ENCODE measurements around the gene NAB1. TPM values are rescaled to one million over a fixed set of nuclear protein-coding genes. Genes with fewer than 3 reads are reported as not detected.

The NAB1 gene
- total RNA-seq, 2 donors from 2014 or later, result 35.6 to 44.7 TPM

- Mint-ChIP-seq H3K9me3 (peaks cover 5% of the 10 kb centered on the region), H3K27me3 (peaks cover 4% of the 10 kb centered on the region), H3K36me3 (ENCODE audit: low read depth) (peaks cover 4% of the 10 kb centered on the region), H3K27ac (peak overlapping the region; percentile 97), H3K4me1 (peaks cover 60% of the 10 kb centered on the region), H3K4me3 (peak overlapping the region; percentile 84)
- ATAC-seq (replicated peaks), result peak; percentile 70
Observed at GRCh38 chr2:190722061-190722759, 73.3 kb downstream of the NAB1 start.

DNA sequence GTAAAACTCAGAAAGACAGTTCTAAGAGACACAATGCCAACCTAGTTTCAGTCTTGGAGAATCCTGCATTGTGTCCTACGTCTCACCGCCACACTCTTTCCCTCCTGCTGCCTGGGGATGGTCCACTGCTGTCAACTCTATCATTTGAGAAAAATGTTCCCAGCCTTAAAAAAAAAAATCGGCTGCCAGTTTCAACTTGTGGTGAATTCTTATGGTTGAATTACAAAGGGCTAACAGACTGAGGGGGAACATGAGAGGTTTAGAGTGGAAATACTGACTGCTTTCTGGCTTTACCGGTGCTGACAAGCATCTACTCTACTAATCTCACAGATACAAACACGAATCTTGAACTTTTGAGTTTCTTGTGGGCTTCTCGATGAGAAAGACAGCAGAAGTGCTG, 74.0 kb downstream of the NAB1 start:
- peak overlapping the region; percentile 84 for H3K4me3 Mint-ChIP-seq

DNA sequence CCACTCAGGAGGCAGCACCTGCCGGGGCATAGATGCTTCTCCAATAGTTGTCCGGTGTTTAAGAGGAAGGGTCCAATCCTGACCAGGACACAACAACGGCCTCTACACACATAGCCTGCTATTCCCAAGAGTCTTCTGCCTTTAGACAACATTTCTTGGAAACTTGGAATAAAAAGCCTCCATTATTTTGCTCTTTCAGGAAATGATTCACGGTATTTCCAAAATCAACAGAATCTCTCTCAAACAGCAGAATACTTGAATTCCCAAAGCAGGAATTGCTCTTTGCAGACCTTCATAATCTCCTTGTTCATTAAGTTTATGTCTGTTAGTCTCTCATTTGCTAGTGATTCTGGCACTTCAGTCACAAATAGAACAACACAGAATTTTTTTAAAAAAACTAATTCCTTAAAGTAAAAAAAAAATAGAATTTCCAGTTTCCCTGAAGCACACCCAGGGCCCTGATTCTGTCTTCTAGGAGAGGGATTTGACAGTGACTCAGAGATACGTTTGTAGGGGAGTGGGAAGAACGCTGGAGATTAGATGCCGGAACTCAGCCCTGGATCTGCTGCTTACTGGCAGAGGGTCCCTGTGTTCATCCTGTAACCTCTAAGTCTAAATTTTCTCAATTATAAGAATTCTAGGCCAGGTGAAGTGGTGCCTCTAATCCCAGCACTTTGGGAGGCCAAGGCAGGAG, 74.7 kb downstream of the NAB1 start:
- peaks cover 7% of the 10 kb centered on the region for H3K9me3 Mint-ChIP-seq
- no peak for ATAC-seq (replicated peaks)
- peak overlapping the region; percentile 84 for H3K4me3 Mint-ChIP-seq
- peak overlapping the region; percentile 97 for H3K27ac Mint-ChIP-seq
- H3K27me3 Mint-ChIP-seq, result peaks cover 4% of the 10 kb centered on the region
- H3K36me3 Mint-ChIP-seq (ENCODE audit: low read depth), result peaks cover 4% of the 10 kb centered on the region
- H3K4me1 Mint-ChIP-seq, result peaks cover 47% of the 10 kb centered on the region

More for the DNA sequence above, 74.0 kb downstream of the NAB1 start:
- Mint-ChIP-seq H3K36me3 (ENCODE audit: low read depth) (peaks cover 4% of the 10 kb centered on the region), H3K27ac (peak overlapping the region; percentile 97), H3K27me3 (peaks cover 4% of the 10 kb centered on the region), H3K9me3 (peaks cover 5% of the 10 kb centered on the region), H3K4me1 (peaks cover 54% of the 10 kb centered on the region)
- peak; percentile 33 for ATAC-seq (replicated peaks)

DNA sequence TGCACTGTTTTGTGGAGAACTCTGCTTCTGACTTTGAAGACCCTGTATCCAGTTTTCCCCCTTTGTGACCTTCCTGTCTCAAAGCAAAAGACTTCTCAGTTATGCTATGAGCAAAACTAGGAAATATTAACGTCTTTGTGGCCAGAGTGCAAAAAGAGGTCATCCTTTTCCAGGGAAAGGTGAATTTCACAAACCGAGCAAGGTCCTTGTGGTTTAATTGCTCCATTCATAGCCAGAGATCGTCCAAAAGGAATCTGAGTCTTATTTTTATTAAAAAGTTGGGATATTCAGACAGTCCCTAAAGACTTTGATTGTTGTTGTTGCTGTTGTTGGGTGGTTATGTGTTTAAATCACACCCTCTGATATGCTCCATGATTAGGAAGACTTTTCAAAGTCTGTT, 77.4 kb downstream of the NAB1 start:
- ATAC-seq (replicated peaks), result no peak
- peaks cover 9% of the 10 kb centered on the region for H3K9me3 Mint-ChIP-seq

GRCh38 chr2:190736355-190736754, 87.5 kb downstream of the NAB1 start:
- no peaks in the 10 kb centered on the region for H3K36me3 Mint-ChIP-seq (ENCODE audit: low read depth)
- no peaks in the 10 kb centered on the region for H3K9me3 Mint-ChIP-seq
- H3K27ac Mint-ChIP-seq, result no peak overlapping the region
- no peaks in the 10 kb centered on the region for H3K27me3 Mint-ChIP-seq
- H3K4me3 Mint-ChIP-seq, result no peak overlapping the region
- no peak for ATAC-seq (replicated peaks)
- no peaks in the 10 kb centered on the region for H3K4me1 Mint-ChIP-seq

More for the DNA sequence above, 77.4 kb downstream of the NAB1 start:
- H3K27ac Mint-ChIP-seq, result no peak overlapping the region
- no peak overlapping the region for H3K4me3 Mint-ChIP-seq
- peaks cover 4% of the 10 kb centered on the region for H3K27me3 Mint-ChIP-seq
- peaks cover 27% of the 10 kb centered on the region for H3K4me1 Mint-ChIP-seq
- peaks cover 4% of the 10 kb centered on the region for H3K36me3 Mint-ChIP-seq (ENCODE audit: low read depth)

GRCh38 chr2:190740449-190740848, 91.6 kb downstream of the NAB1 start:
- Mint-ChIP-seq H3K36me3 (ENCODE audit: low read depth) (no peaks in the 10 kb centered on the region), H3K4me1 (peaks cover 4% of the 10 kb centered on the region), H3K27me3 (no peaks in the 10 kb centered on the region), H3K4me3 (no peak overlapping the region), H3K9me3 (no peaks in the 10 kb centered on the region), H3K27ac (no peak overlapping the region)
- no peak for ATAC-seq (replicated peaks)

Other genes with a start within 250 kb of the NAB1 start
- gene MFSD6, start 240.7 kb upstream of the NAB1 start, total RNA-seq, result 10 to 100 TPM; 33.5 to 41.5 TPM
- gene NEMP2, start 114.4 kb upstream of the NAB1 start, total RNA-seq, result 10 to 100 TPM; 10.6 to 16.5 TPM
- 100 to 1,000 TPM; 280 to 311 TPM for gene GLS, start 231.7 kb downstream of the NAB1 start, total RNA-seq

Data from activated T-helper 17 cell treated with anti-CD3 and anti-CD28 coated beads, Interleukin-2, amount 50 U/mL, for 72 hours (primary cell).